GM21528 (cell line): ENCODE results near the gene IGF2BP2.
"Not testable (repeated sequence)": the region's sequence is repeated elsewhere in the genome, so short reads cannot be mapped to it uniquely, and the experiment has no call there.

Experiments used
- ATAC-seq: cut with Tn5 transposase; IDR thresholded peaks from one replicate; pipeline ENCODE4 v1.9.1; 2021; ENCODE audit warnings: mild to moderate bottlenecking, moderate library complexity; ENCODE audit not compliant: unreplicated experiment, low FRiP score

Gene IGF2BP2

DNA sequence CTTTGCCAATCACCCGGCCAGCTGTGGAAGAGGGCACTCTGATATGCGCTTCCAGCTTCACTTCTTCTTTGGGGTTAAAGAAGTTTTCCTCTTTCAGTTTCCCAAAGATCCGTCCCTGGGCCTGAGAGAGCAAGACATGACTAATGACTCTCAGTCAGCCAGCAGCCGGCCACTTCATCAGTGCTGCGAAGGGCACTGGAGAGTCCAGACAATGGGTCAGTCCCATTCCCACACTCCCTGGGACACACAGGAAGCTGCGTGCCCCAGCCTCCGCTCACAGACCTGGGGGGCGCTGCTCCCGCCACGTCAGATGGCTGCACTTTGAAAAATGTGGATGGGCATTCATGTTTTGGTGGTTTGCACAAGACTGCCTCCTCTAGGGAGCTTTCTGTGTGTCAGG lies 175.4 kb downstream of the IGF2BP2 start:
- ATAC-seq, result no peak

GRCh38 chr3:185648396-185648795 lies 176.4 kb downstream of the IGF2BP2 start:
- no peak for ATAC-seq

GRCh38 chr3:185647880-185648210 lies 177.0 kb downstream of the IGF2BP2 start:
- ATAC-seq, result no peak

GRCh38 chr3:185647134-185647879 lies 177.5 kb downstream of the IGF2BP2 start:
- no peak for ATAC-seq

DNA sequence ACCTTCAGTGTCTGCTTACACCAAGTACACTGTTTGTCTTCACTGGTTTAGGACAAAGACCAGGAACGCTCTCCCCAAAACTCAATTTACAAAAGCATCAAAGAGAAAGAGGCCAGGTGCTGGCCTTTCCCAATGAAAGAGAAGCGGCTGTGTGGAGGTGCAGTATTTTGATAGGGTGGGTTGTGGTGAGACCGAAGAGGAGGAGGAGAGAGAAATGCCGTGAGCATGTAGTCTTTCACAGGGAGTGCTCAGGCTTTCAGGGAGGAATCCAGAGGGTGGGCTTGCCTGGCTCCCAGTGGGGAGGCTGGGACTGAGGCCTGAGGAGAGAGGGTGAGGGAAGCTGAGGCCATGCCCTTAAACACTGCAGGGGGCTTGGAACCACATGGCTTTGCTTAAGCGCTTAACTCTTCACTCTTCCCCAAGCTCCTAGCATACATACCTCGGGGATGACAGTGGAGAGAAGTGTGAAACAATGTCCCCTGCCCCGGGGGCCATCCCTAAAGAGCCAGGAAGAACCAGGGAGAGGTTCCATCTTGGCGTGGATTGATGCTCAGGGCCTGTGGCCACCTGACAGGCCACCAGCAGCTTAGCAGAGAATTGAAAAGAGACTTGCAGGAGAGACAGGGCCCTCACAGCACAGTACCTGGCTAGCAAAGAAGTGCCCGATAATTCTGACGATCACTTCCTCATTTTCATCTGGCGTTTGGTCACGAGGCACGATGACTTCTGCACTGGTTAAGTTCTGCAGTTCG lies 178.3 kb downstream of the IGF2BP2 start:
- ATAC-seq, result no peak

- no peak for ATAC-seq
Measured at GRCh38 chr3:185645596-185646381, 179.1 kb downstream of the IGF2BP2 start.

GRCh38 chr3:185645191-185645590 lies 179.7 kb downstream of the IGF2BP2 start:
- ATAC-seq, result not testable (repeated sequence)

- no peak for ATAC-seq
Measured at GRCh38 chr3:185640308-185640707, 184.5 kb downstream of the IGF2BP2 start.

DNA sequence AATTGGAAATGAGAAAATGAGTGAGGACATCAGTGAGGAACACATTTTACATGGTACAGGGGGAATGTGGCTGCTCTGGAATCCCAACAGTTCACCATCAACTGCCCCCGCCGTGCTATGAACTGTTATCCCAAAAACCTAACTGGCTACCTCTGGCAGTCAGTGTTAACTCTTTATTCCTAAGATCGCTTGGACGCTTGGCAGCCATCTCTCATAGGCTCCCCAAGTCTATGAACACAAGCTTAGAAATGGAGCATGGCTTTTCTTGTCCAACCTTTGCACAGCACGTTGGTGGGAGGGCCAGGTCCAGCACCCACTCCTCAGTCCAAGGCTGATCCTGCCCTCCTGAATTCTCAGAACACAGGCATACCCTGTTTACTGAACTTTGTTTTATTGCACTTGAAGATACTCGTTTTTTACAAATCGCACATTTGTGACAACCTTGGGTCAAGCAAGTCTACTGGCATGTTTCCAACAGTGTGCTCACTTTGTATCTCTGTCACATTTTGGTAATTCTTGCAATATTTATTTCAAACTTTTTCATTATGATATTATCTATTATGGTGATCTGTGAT lies 185.1 kb downstream of the IGF2BP2 start:
- no peak for ATAC-seq

DNA sequence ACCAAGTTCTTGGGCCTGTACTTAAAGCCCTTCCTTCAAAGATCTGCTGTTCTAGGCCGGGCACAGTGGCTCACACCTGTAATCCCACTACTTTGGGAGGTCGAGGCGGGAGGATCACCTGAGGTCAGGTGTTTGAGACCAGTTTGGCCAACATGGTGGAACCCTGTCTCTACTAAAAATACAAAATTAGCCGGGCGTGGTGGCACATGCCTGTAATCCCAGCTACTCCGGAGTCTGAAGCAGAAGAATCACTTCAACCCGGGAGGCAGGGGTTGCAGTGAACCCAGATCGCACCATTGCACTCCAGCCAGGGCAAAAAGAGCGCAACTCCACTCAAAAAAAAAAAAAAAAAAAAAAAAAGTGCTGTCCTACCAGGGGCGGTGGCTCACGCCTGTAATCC lies 186.2 kb downstream of the IGF2BP2 start:
- ATAC-seq, result not testable (repeated sequence)

- ATAC-seq, result no peak
Measured at GRCh38 chr3:185637388-185637787, 187.5 kb downstream of the IGF2BP2 start.

DNA sequence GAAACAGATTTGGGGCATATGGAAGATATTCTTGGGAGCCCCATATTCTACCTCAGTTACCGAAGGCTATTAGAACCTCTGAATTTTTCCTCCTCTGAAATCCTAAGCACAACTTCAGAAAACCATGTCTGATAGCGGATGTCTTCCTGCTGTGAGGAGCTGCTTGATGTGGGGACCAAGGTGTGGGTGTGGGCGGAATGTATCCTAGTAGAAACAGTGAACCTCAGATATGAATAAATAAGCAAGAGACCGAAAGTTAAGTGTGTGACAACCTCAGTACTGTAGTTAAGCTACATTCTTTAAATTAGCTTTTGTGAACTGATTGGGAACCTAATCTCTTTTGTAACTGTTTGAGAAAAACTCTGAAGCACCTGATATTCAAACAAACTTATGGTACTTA lies 191.8 kb downstream of the IGF2BP2 start:
- ATAC-seq, result no peak

- ATAC-seq, result no peak
Measured at GRCh38 chr3:185631508-185632206, 193.2 kb downstream of the IGF2BP2 start.

DNA sequence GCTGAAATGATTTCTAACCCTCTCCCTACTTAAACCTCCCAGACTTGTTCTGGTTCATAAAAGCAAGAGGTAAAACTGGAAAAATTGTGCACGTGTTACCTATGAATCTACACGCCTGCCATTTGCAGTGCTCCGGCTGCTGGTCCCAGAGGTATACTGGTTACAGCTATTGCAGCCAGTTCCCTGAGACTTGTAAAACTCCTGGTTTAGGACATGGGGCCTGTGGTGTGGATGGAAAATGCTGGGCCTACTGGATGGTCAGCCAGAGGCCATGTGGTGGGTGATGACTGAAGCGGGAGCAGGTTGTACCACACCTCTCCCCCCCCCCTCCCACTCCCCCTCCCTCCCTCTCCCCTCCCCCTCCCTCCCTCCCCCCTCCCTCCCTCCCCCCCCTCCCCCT lies 193.7 kb downstream of the IGF2BP2 start:
- ATAC-seq, result no peak

GRCh38 chr3:185630182-185630622 lies 194.6 kb downstream of the IGF2BP2 start:
- no peak for ATAC-seq

DNA sequence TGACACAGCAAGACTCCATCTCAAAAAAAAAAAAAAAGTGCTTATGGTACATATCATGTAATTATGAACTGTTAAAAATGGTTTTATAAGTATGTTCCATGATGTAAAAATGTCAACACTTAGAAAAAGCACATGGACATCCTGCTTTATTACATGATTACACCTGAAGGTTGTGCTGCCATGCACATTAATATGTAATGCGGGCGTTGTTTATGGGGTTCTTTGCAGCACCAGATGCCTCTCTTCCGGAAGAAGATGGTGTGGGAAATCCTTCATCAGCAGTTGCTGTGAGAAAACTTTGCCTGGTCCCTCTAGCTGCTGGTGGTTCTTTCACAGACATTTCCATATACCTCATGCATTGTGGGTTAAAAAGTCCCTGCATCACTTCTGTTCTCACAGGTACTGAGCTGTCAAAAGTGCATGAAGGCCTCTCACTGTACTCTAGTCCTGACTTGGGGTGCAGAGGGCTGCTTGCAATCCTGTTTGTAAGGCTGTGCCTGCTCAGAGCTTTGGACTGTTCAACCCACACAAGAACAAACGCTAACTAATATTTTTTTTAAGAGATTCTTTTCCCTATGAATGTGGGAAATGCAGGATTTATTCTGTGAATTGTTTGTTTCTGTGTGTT lies 195.2 kb downstream of the IGF2BP2 start:
- ATAC-seq, result no peak

DNA sequence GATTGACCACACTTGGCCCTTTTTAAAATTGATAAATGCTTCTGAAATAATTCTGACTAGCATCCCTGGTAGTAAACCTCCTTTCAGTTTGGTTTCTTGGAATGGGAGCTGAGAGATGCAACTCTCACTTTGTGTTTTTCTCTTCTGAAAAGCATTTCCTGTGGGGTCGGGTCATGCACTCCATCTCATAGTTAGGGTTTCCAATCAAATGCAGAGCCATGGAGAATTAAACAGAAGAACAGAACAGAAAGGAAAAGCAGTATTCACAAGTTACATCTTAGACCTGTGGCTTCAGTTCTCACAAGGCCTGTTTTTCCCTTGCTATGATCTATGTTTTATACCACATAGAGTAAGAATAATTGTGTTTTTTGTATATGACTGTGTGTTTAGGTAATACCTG lies 199.1 kb downstream of the IGF2BP2 start:
- ATAC-seq, result no peak

GRCh38 chr3:185623939-185624665 lies 200.7 kb downstream of the IGF2BP2 start:
- ATAC-seq, result no peak

GRCh38 chr3:185613016-185613415 lies 211.8 kb downstream of the IGF2BP2 start:
- no peak for ATAC-seq
